Karpas-422 (cell line): ENCODE results near the gene AKT2. TPM values are rescaled to one million over a fixed set of nuclear protein-coding genes. Genes with fewer than 3 reads are reported as not detected.

Source experiments
- DNase-seq: peaks from one replicate; pipeline ENCODE4 v3.0.0-alpha.2; 2015
- H2AFZ ChIP-seq: fragments of 200-600 bp; sonication (generic); 2 replicates; pipeline ENCODE4 v1.6.1; 2014; ENCODE audit warnings: antibody characterized with exemption, low read length, mixed read lengths
- H3K27ac ChIP-seq: fragments of 200-600 bp; sonication (generic); 2 replicates; pipeline ENCODE4 v1.5.1; 2014; ENCODE audit warnings: mild to moderate bottlenecking, low read length, moderate library complexity
- H3K27me3 ChIP-seq: fragments of 200-600 bp; sonication (generic); 2 replicates; pipeline ENCODE4 v1.6.1; 2014; ENCODE audit warnings: low read length, mixed read lengths
- H3K36me3 ChIP-seq: fragments of 200-600 bp; sonication (generic); 2 replicates; pipeline ENCODE4 v1.6.1; 2014; ENCODE audit warnings: low read length, mixed read lengths; ENCODE audit not compliant: insufficient read depth
- H3K4me1 ChIP-seq: fragments of 200-600 bp; sonication (generic); 2 replicates; pipeline ENCODE4 v1.6.1; 2014; ENCODE audit warnings: mild to moderate bottlenecking, low read length, mixed read lengths
- H3K4me2 ChIP-seq: fragments of 200-600 bp; sonication (generic); 2 replicates; pipeline ENCODE4 v1.6.1; 2014; ENCODE audit warnings: low read length, low read depth, mild to moderate bottlenecking; ENCODE audit not compliant: poor library complexity, severe bottlenecking
- H3K4me3 ChIP-seq: fragments of 200-600 bp; sonication (generic); 2 replicates; pipeline ENCODE4 v1.5.1; 2014; ENCODE audit warnings: mild to moderate bottlenecking, antibody characterized with exemption, low read length, mixed read lengths
- H3K79me2 ChIP-seq: fragments of 200-600 bp; sonication (generic); 2 replicates; pipeline ENCODE4 v1.6.1; 2014; ENCODE audit warnings: mild to moderate bottlenecking, low read length, mixed read lengths
- H3K9ac ChIP-seq: fragments of 200-600 bp; sonication (generic); 2 replicates; pipeline ENCODE4 v1.6.0; 2014; ENCODE audit warnings: low read length
- H3K9me2 ChIP-seq: fragments of 200-600 bp; sonication (generic), shearing (Covaris generic); replicated peaks from 2 replicates; pipeline ENCODE4 v1.6.0; 2014; ENCODE audit warnings: mild to moderate bottlenecking, low read length, moderate library complexity; ENCODE audit not compliant: insufficient read depth
- H3K9me3 ChIP-seq: fragments of 300-700, 200-600 bp; sonication (generic); 2 replicates; pipeline ENCODE4 v1.6.1; 2014; ENCODE audit warnings: low read length, mixed read lengths
- H4K20me1 ChIP-seq: fragments of 200-600 bp; sonication (generic); 2 replicates; pipeline ENCODE4 v1.6.1; 2014; ENCODE audit warnings: mild to moderate bottlenecking, antibody characterized with exemption, low read length, low read depth; ENCODE audit not compliant: insufficient read depth
- total RNA-seq: library from RNA; depleted of rRNA; stranded (reverse); fragments of >200 nt; shearing (Covaris generic); gene quantifications from 2 replicates; pipeline ENCODE4 v1.2.3, GENCODE V29; 2014; ENCODE audit warnings: low replicate concordance

The AKT2 gene
- total RNA-seq, 1 experiment from 2014 or later = 85.9 TPM

- Histone ChIP-seq H3K36me3 (no peaks in the 10 kb centered on the region), H3K27ac (no peak overlapping the region), H4K20me1 (no peaks in the 10 kb centered on the region), H3K9me2 (no peaks in the 10 kb centered on the region), H3K79me2 (no peaks in the 10 kb centered on the region), H3K4me1 (no peaks in the 10 kb centered on the region), H3K9me3 (no peaks in the 10 kb centered on the region), H3K9ac (no peak overlapping the region), H3K4me3 (no peak overlapping the region), H3K27me3 (no peaks in the 10 kb centered on the region), H2AFZ (no peak overlapping the region), H3K4me2 (no peak overlapping the region)
- DNase-seq = no peak
Measured at GRCh38 chr19:40210889-40211288, 74.3 kb downstream of the AKT2 start.

- no peak overlapping the region for H3K27ac ChIP-seq
- H3K36me3 ChIP-seq = no peaks in the 10 kb centered on the region
- no peaks in the 10 kb centered on the region for H3K79me2 ChIP-seq
- no peak for DNase-seq
- H3K9me3 ChIP-seq = no peaks in the 10 kb centered on the region
- no peak overlapping the region for H3K9ac ChIP-seq
- no peak overlapping the region for H2AFZ ChIP-seq
- no peaks in the 10 kb centered on the region for H3K4me1 ChIP-seq
- no peak overlapping the region for H3K4me2 ChIP-seq
- no peaks in the 10 kb centered on the region for H3K9me2 ChIP-seq
- H3K27me3 ChIP-seq = no peaks in the 10 kb centered on the region
- H3K4me3 ChIP-seq = no peak overlapping the region
- no peaks in the 10 kb centered on the region for H4K20me1 ChIP-seq
Measured at GRCh38 chr19:40208602-40209001, 76.5 kb downstream of the AKT2 start.

DNA sequence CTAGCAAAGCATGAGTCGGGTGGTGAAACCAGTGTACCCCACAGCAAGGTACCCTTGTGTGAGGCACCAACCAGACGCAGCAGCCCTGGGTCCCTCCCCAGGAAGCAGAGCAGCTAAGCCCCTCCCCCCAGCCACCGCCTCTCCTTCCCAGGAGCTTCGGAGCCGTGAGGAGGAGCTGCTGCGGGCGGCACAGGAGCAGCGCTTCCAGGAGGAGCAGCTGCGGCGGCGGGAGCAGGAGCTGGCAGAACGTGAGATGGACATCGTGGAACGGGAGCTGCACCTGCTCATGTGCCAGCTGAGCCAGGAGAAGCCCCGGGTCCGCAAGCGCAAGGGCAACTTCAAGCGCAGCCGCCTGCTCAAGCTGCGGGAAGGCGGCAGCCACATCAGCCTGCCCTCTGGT lies 79.4 kb downstream of the AKT2 start:
- no peak overlapping the region for H2AFZ ChIP-seq
- no peaks in the 10 kb centered on the region for H3K36me3 ChIP-seq
- H3K27me3 ChIP-seq = no peaks in the 10 kb centered on the region
- H3K27ac ChIP-seq = no peak overlapping the region
- DNase-seq = no peak
- no peak overlapping the region for H3K9ac ChIP-seq
- no peak overlapping the region for H3K4me3 ChIP-seq
- H4K20me1 ChIP-seq = no peaks in the 10 kb centered on the region
- H3K4me1 ChIP-seq = no peaks in the 10 kb centered on the region
- H3K9me2 ChIP-seq = no peaks in the 10 kb centered on the region
- H3K4me2 ChIP-seq = no peak overlapping the region
- H3K9me3 ChIP-seq = no peaks in the 10 kb centered on the region
- no peaks in the 10 kb centered on the region for H3K79me2 ChIP-seq

- Histone ChIP-seq H3K4me3 (no peak overlapping the region), H3K4me2 (no peak overlapping the region), H3K9me2 (no peaks in the 10 kb centered on the region), H3K79me2 (no peaks in the 10 kb centered on the region), H3K9ac (no peak overlapping the region), H3K27me3 (no peaks in the 10 kb centered on the region), H3K27ac (no peak overlapping the region), H2AFZ (no peak overlapping the region), H3K36me3 (no peaks in the 10 kb centered on the region), H4K20me1 (no peaks in the 10 kb centered on the region), H3K4me1 (no peaks in the 10 kb centered on the region), H3K9me3 (no peaks in the 10 kb centered on the region)
- DNase-seq = no peak
Measured at GRCh38 chr19:40204381-40204780, 80.8 kb downstream of the AKT2 start.

DNA sequence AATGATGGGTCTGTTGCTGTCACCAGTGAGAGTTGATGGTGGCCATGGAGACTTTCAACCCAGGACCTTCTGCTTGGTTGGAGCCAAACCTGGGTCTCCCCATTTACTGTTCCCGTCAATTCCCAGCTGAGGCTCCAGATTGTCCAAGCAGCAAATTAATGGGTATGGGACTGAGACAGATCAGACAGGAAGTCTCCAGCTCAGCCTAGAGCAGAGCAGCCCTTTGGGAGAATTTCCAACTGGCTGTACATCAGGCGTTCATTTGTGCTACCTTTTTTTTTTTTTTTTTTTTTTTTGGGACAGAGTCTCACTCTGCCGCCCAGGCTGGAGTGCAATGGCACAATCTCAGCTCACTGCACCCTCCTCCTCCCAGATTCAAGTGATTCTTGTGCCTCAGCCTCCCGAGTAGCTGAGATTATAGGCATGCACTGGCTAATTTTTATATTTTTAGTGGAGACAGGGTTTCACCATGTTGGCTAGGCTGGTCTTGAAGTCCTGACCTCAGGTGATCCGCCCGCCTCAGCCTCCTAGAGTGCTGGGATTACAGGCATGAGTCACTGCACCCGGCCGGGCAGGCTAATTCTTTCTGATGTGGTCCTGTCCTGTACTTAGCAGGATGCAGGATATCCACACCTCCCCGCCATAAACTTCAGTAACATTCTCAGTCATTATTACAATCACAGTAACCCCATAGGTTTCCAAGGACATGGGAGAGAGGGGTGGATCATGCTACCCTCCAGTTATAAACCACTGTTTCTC lies 84.6 kb downstream of the AKT2 start:
- Histone ChIP-seq H3K9me3 (no peaks in the 10 kb centered on the region), H3K79me2 (no peaks in the 10 kb centered on the region), H3K9ac (no peak overlapping the region), H3K27me3 (no peaks in the 10 kb centered on the region), H3K9me2 (no peaks in the 10 kb centered on the region), H2AFZ (no peak overlapping the region), H3K36me3 (no peaks in the 10 kb centered on the region), H3K27ac (no peak overlapping the region), H3K4me2 (no peak overlapping the region), H3K4me1 (no peaks in the 10 kb centered on the region), H3K4me3 (no peak overlapping the region), H4K20me1 (no peaks in the 10 kb centered on the region)
- DNase-seq = no peak

DNA sequence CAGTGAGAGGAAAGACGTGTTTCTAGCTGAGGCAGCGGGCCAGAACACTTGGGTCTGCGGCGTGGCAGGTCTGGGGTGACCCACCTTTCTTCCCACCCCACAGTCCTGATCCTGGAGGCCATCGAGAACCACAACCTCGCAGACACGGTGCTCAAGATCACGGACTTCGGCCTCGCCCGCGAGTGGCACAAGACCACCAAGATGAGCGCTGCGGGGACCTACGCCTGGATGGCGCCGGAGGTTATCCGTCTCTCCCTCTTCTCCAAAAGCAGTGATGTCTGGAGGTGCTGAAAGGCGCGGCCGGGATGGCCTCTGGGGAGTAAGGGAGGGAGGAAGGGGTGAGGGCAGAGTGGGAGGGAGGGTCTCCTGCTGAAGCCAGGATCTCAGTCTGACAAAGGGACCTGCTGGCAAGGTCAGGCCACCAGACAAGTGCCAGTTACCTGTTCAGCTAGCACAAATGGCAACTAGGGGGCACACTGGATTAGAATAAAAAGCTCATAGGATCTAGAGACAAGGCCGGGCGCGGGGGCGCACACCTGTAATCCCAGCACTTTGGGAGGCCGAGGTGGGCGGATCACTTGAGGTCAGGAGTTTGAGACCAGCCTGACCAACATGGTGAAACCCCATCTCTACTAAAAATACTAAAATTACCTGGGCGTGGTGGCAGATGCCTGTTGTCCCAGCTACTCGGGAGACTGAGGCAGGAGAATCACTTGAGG lies 86.7 kb downstream of the AKT2 start:
- no peaks in the 10 kb centered on the region for H3K9me2 ChIP-seq
- no peak overlapping the region for H3K27ac ChIP-seq
- DNase-seq = no peak
- no peak overlapping the region for H3K4me3 ChIP-seq
- no peaks in the 10 kb centered on the region for H3K27me3 ChIP-seq
- no peaks in the 10 kb centered on the region for H3K36me3 ChIP-seq
- H2AFZ ChIP-seq = no peak overlapping the region
- H3K9me3 ChIP-seq = no peaks in the 10 kb centered on the region
- no peaks in the 10 kb centered on the region for H3K4me1 ChIP-seq
- no peaks in the 10 kb centered on the region for H4K20me1 ChIP-seq
- H3K4me2 ChIP-seq = no peak overlapping the region
- H3K9ac ChIP-seq = no peak overlapping the region
- H3K79me2 ChIP-seq = peaks cover 4% of the 10 kb centered on the region; the same call in 1 of the 2 replicates

GRCh38 chr19:40193587-40193849 lies 91.6 kb downstream of the AKT2 start:
- peaks cover 17% of the 10 kb centered on the region for H3K79me2 ChIP-seq
- peaks cover 24% of the 10 kb centered on the region for H3K4me1 ChIP-seq
- no peak overlapping the region; the same call in 1 of the 2 replicates for H3K4me3 ChIP-seq
- no peaks in the 10 kb centered on the region for H3K36me3 ChIP-seq
- no peak overlapping the region for H3K4me2 ChIP-seq
- H4K20me1 ChIP-seq = no peaks in the 10 kb centered on the region
- DNase-seq = no peak
- H3K9me2 ChIP-seq = no peaks in the 10 kb centered on the region
- H3K9me3 ChIP-seq = no peaks in the 10 kb centered on the region
- no peak overlapping the region for H3K9ac ChIP-seq
- no peak overlapping the region for H3K27ac ChIP-seq
- H3K27me3 ChIP-seq = no peaks in the 10 kb centered on the region
- H2AFZ ChIP-seq = no peak overlapping the region

DNA sequence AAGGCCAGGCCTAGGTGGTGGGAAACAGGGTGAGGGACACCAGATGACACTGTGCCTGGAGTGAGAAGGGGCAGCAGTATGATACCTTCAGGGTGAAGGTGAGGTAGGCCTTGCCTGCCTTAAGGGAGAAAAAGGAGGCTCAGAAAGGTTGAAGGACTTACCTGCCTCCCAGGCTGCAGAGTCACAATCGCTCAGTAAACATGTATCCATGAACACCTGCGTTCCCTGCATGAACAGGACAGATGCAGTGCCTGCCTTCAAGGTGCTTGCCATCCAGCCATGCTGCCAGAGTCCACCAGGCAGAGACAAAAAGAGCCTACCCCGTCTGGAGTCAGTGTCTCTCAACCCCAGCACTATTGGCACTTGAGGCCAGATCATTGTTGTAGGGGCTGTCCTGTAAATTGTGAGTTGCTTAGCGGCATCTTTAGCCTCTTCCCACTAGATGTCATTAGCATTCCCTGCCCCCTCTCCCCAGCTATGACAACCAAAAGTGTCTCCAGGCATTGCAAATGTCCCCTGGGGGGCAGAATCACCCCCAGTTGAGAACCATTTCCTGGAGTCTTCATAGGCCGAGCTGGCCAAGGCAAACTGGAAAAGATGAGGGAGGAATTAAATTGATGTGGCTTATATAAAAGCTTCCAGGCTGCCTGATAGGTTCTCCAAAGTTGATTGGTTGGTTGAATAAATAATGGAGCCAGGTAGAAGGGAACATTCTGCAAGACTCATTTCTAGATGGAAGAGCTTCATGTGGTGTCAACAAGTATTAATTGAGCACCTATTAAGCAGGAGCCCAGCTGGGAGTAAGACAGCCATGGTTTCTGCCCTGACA lies 92.2 kb downstream of the AKT2 start:
- peaks cover 24% of the 10 kb centered on the region for H3K4me1 ChIP-seq
- no peaks in the 10 kb centered on the region for H3K9me3 ChIP-seq
- H4K20me1 ChIP-seq = no peaks in the 10 kb centered on the region
- H3K4me3 ChIP-seq = peak overlapping the region; percentile 86; the same call in 1 of the 2 replicates
- peaks cover 17% of the 10 kb centered on the region for H3K79me2 ChIP-seq
- no peak overlapping the region for H3K27ac ChIP-seq
- no peaks in the 10 kb centered on the region for H3K36me3 ChIP-seq
- DNase-seq = no peak
- peak overlapping the region; percentile 82 for H3K9ac ChIP-seq
- no peak overlapping the region for H2AFZ ChIP-seq
- peak overlapping the region; percentile 93 for H3K4me2 ChIP-seq
- no peaks in the 10 kb centered on the region for H3K27me3 ChIP-seq
- no peaks in the 10 kb centered on the region for H3K9me2 ChIP-seq
